GM12878 (cell line): ENCODE results near the gene SH3BP1. TPM values are rescaled to one million over a fixed set of nuclear protein-coding genes. Genes with fewer than 3 reads are reported as not detected.

Source experiments
- CHD1 ChIP-seq: IDR thresholded peaks from 2 replicates; pipeline ENCODE4 v1.6.1; 2012; ENCODE audit warnings: low read depth, low read length, improper control_type of control experiment
- CHD2 ChIP-seq: IDR thresholded peaks from 2 replicates; pipeline ENCODE4 v1.6.1; 2011; ENCODE audit warnings: low read depth, low read length, improper control_type of control experiment, borderline replicate concordance
- CREB1 ChIP-seq: IDR thresholded peaks from 2 replicates; pipeline ENCODE4 v1.6.1; 2012; ENCODE audit warnings: low read depth, mild to moderate bottlenecking, inconsistent platforms
- EED ChIP-seq: sonication (generic); IDR thresholded peaks from 2 replicates; pipeline ENCODE4 v1.6.1; 2016; ENCODE audit warnings: antibody characterized with exemption, low read depth
- EGR1 ChIP-seq, 2 experiments: IDR thresholded peaks; 1 replicate in 1 of 2; 2 replicates in 1 of 2; pipeline ENCODE4 v1.6.1; 2011 to 2012; ENCODE audit warnings: low read depth in 2 of 2, low read length in 2 of 2, borderline replicate concordance in 1 of 2, mild to moderate bottlenecking in 1 of 2, moderate library complexity in 1 of 2
- HDGF ChIP-seq: fragments of 450-650 bp; IDR thresholded peaks from 2 replicates; pipeline ENCODE4 v1.6.1; 2016; ENCODE audit warnings: antibody characterized with exemption
- IKZF1 ChIP-seq: fragments of 450-650 bp; conservative IDR thresholded peaks from 2 replicates; pipeline ENCODE4 v1.6.1; 2017; ENCODE audit warnings: antibody characterized with exemption, mild to moderate bottlenecking
- LARP7 ChIP-seq: fragments of 450-650 bp; IDR thresholded peaks from 2 replicates; pipeline ENCODE4 v1.6.1; 2017; ENCODE audit warnings: mild to moderate bottlenecking
- MTA2 ChIP-seq: fragments of 450-650 bp; IDR thresholded peaks from 2 replicates; pipeline ENCODE4 v1.6.1; 2016; ENCODE audit warnings: low read depth, mild to moderate bottlenecking, moderate library complexity
- PAX5 ChIP-seq: IDR thresholded peaks from 2 replicates; pipeline ENCODE4 v1.6.1; 2011; ENCODE audit warnings: low read depth, low read length, borderline replicate concordance
- POLR2AphosphoS2 ChIP-seq: IDR thresholded peaks from 2 replicates; pipeline ENCODE4 v1.6.1; 2011; ENCODE audit warnings: low read depth, mild to moderate bottlenecking, low read length, improper control_type of control experiment, moderate library complexity
- RAD51 ChIP-seq: fragments of 450-650 bp; IDR thresholded peaks from 2 replicates; pipeline ENCODE4 v1.6.1; 2016; ENCODE audit warnings: moderate library complexity, mild to moderate bottlenecking, inconsistent platforms
- SREBF1 ChIP-seq: IDR thresholded peaks from 2 replicates; pipeline ENCODE4 v1.6.1; 2012; ENCODE audit warnings: mild to moderate bottlenecking, low read length
- STAT1 ChIP-seq: fragments of 450-650 bp; conservative IDR thresholded peaks from 2 replicates; pipeline ENCODE4 v1.6.1; 2014; ENCODE audit warnings: antibody characterized with exemption, mild to moderate bottlenecking
- TBL1XR1 ChIP-seq: IDR thresholded peaks from 2 replicates; pipeline ENCODE4 v1.6.1; 2012; ENCODE audit warnings: low read depth, low read length, improper control_type of control experiment
- WRNIP1 ChIP-seq: IDR thresholded peaks from 2 replicates; pipeline ENCODE4 v1.6.1; 2011; ENCODE audit warnings: low read depth, low read length, improper control_type of control experiment, borderline replicate concordance
- polyA plus RNA-seq, 11 experiments: library from polyadenylated mRNA; depleted of rRNA in 4 of 11; unstranded in 6 of 11; stranded (reverse) in 5 of 11; fragments of >200 nt; fragmentation: Nextera tagmentation in 4 of 11; fragmentation: Illumina TruSeq in 1 of 11; extraction: Ambion mirVana in 4 of 11; extraction: Trizol in 1 of 11; gene quantifications; 1 replicate in 1 of 11; 2 replicates in 10 of 11; pipeline versions ENCODE4 v1.2.1 to v1.2.3, GENCODE V29; 2011 to 2016; ENCODE audit warnings: inconsistent platforms in 2 of 11, missing spikeins in 2 of 11, low read depth in 1 of 11
- total RNA-seq, 4 experiments: library from RNA; depleted of rRNA in 3 of 4; stranded (reverse); fragments of >200 nt in 3 of 4; fragmentation: Illumina TruSeq in 1 of 4; extraction: Trizol in 1 of 4; gene quantifications; 2 replicates each; pipeline versions ENCODE4 v1.2.1 to v1.2.3, GENCODE V29; 2013 to 2021
- TF ChIP-seq, protein P1 (sequence below): fragments of 450-650 bp; IDR thresholded peaks from 2 replicates; pipeline ENCODE4 v1.6.1; 2017; ENCODE audit warnings: mild to moderate bottlenecking, moderate library complexity
- TF ChIP-seq, protein P2 (sequence below): fragments of 450-650 bp; IDR thresholded peaks from 2 replicates; pipeline ENCODE4 v1.6.1; 2017; ENCODE audit warnings: low read depth, mild to moderate bottlenecking, moderate library complexity
- TF ChIP-seq, protein P3 (sequence below): fragments of 450-650 bp; IDR thresholded peaks from 2 replicates; pipeline ENCODE4 v1.6.1; 2016; ENCODE audit warnings: mild to moderate bottlenecking
- TF ChIP-seq, protein P4 (sequence below): IDR thresholded peaks from 2 replicates; pipeline ENCODE4 v1.6.1; 2012; ENCODE audit warnings: mild to moderate bottlenecking, low read depth, low read length

Gene SH3BP1
- total and polyA plus RNA-seq, 10 of the 15 experiments (the other 5 are each of a cell fraction or from before 2014, with no cell fraction given) = 0.29 to 70.5 (median 22.5) TPM

DNA sequence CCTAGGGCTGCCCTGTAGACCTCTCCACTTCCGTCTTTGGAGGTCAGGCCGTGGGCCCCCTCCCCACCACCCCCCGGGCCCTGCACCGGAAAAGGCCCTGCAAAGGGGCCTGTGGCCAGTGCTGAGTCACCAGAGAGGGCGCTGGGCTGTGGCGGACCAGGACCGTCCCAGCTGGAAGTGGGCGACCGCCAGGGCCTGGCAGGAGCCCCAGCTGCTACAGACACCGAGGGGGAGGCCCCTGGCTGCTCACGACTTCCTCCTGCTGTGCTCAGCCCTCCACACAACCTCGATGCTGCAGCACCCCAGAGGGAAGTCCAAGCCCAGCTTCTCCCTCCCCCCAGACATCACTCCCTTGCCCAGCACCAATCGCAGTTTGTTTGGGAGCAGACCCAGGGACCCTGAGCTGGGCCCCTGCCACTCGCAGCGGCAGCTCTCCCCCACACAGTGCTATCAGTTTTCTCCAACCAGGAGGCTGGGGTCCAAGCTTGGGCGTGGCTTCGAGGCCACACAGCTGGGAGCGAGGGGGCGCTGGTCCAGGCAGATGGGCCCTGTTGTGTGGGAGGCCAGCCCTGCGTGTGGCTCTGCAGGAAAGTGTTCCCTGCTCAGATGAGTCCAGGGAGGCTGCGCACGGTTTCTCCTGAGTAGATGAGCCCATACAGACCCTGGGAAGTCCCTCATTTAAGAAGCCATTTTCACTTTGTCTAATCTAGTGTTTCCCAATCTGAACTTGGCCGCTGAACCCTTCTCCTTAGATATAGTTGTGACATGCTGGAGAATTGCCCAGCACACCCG is 5.6 kb upstream of the SH3BP1 start (continued):
- TF ChIP-seq, protein P1, sequence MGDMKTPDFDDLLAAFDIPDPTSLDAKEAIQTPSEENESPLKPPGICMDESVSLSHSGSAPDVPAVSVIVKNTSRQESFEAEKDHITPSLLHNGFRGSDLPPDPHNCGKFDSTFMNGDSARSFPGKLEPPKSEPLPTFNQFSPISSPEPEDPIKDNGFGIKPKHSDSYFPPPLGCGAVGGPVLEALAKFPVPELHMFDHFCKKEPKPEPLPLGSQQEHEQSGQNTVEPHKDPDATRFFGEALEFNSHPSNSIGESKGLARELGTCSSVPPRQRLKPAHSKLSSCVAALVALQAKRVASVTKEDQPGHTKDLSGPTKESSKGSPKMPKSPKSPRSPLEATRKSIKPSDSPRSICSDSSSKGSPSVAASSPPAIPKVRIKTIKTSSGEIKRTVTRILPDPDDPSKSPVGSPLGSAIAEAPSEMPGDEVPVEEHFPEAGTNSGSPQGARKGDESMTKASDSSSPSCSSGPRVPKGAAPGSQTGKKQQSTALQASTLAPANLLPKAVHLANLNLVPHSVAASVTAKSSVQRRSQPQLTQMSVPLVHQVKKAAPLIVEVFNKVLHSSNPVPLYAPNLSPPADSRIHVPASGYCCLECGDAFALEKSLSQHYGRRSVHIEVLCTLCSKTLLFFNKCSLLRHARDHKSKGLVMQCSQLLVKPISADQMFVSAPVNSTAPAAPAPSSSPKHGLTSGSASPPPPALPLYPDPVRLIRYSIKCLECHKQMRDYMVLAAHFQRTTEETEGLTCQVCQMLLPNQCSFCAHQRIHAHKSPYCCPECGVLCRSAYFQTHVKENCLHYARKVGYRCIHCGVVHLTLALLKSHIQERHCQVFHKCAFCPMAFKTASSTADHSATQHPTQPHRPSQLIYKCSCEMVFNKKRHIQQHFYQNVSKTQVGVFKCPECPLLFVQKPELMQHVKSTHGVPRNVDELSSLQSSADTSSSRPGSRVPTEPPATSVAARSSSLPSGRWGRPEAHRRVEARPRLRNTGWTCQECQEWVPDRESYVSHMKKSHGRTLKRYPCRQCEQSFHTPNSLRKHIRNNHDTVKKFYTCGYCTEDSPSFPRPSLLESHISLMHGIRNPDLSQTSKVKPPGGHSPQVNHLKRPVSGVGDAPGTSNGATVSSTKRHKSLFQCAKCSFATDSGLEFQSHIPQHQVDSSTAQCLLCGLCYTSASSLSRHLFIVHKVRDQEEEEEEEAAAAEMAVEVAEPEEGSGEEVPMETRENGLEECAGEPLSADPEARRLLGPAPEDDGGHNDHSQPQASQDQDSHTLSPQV = no peak
- TF ChIP-seq SREBF1 (no peak), CHD1 (0 out of 2 replicates have a peak, but pooled peaks have one; percentile 27), IKZF1 (peak; percentile 98), STAT1 (0 out of 2 replicates have a peak, but pooled peaks have one; percentile 29), RAD51 (no peak), CHD2 (0 out of 2 replicates have a peak, but pooled peaks have one; percentile 30), EGR1 (IDR thresholded peaks at IDR 0.05; ENCODE audit: borderline replicate concordance in 1 of 2, low read depth in 2 of 2, low read length in 2 of 2) (peak in 1 of 2 experiments; percentile 59; a peak in 1 of 3 replicates), POLR2AphosphoS2 (peak; percentile 19; the same call in 1 of the 2 replicates), CREB1 (no peak), MTA2 (no peak), WRNIP1 (no peak), LARP7 (0 out of 2 replicates have a peak, but pooled peaks have one; percentile 28), HDGF (peak; percentile 87), PAX5 (peak; percentile 73; the same call in 1 of the 2 replicates), TBL1XR1 (0 out of 2 replicates have a peak, but pooled peaks have one; percentile 33), EED (peak; percentile 70)
- TF ChIP-seq, protein P2, sequence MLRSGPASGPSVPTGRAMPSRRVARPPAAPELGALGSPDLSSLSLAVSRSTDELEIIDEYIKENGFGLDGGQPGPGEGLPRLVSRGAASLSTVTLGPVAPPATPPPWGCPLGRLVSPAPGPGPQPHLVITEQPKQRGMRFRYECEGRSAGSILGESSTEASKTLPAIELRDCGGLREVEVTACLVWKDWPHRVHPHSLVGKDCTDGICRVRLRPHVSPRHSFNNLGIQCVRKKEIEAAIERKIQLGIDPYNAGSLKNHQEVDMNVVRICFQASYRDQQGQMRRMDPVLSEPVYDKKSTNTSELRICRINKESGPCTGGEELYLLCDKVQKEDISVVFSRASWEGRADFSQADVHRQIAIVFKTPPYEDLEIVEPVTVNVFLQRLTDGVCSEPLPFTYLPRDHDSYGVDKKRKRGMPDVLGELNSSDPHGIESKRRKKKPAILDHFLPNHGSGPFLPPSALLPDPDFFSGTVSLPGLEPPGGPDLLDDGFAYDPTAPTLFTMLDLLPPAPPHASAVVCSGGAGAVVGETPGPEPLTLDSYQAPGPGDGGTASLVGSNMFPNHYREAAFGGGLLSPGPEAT = peak; percentile 76; the same call in 1 of the 2 replicates
- TF ChIP-seq, protein P3, sequence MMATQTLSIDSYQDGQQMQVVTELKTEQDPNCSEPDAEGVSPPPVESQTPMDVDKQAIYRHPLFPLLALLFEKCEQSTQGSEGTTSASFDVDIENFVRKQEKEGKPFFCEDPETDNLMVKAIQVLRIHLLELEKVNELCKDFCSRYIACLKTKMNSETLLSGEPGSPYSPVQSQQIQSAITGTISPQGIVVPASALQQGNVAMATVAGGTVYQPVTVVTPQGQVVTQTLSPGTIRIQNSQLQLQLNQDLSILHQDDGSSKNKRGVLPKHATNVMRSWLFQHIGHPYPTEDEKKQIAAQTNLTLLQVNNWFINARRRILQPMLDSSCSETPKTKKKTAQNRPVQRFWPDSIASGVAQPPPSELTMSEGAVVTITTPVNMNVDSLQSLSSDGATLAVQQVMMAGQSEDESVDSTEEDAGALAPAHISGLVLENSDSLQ = 0 out of 2 replicates have a peak, but pooled peaks have one; percentile 23
- TF ChIP-seq, protein P4, sequence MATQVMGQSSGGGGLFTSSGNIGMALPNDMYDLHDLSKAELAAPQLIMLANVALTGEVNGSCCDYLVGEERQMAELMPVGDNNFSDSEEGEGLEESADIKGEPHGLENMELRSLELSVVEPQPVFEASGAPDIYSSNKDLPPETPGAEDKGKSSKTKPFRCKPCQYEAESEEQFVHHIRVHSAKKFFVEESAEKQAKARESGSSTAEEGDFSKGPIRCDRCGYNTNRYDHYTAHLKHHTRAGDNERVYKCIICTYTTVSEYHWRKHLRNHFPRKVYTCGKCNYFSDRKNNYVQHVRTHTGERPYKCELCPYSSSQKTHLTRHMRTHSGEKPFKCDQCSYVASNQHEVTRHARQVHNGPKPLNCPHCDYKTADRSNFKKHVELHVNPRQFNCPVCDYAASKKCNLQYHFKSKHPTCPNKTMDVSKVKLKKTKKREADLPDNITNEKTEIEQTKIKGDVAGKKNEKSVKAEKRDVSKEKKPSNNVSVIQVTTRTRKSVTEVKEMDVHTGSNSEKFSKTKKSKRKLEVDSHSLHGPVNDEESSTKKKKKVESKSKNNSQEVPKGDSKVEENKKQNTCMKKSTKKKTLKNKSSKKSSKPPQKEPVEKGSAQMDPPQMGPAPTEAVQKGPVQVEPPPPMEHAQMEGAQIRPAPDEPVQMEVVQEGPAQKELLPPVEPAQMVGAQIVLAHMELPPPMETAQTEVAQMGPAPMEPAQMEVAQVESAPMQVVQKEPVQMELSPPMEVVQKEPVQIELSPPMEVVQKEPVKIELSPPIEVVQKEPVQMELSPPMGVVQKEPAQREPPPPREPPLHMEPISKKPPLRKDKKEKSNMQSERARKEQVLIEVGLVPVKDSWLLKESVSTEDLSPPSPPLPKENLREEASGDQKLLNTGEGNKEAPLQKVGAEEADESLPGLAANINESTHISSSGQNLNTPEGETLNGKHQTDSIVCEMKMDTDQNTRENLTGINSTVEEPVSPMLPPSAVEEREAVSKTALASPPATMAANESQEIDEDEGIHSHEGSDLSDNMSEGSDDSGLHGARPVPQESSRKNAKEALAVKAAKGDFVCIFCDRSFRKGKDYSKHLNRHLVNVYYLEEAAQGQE = no peak
